HG03097 (cell line): ENCODE results near the gene FADS3.

Source experiments
- ATAC-seq: cut with Tn5 transposase; IDR thresholded peaks from one replicate; pipeline ENCODE4 v1.9.1; 2021; ENCODE audit not compliant: unreplicated experiment, low FRiP score

The FADS3 gene

DNA sequence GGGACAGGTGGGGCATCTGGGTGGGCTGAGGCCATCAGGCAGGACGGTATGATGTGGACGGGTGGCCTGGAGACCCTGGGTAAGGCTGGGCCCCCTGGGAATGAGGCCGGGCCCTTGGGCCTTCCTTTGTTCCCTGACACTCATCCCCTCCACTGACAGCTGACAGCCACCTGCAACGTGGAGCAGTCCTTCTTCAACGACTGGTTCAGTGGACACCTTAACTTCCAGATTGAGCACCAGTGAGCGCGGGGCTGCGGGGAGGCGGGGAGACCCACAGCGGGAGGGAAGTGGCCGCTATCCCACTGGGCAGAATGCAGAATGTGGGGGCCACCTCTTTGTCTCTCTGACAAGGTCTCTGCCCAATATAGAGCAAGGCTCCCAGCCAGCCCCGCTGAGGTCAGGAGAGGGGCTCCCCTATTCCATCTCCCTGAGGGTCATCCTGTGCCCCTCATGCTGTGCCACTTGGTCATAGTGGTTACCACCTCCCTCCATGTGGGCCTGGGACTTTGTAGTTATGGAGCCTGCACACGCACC lies 27.7 kb downstream of the FADS3 start:
- ATAC-seq: no peak

GRCh38 chr11:61862714-61863547 lies 28.4 kb downstream of the FADS3 start:
- no peak for ATAC-seq

GRCh38 chr11:61861634-61862033 lies 29.7 kb downstream of the FADS3 start:
- no peak for ATAC-seq

DNA sequence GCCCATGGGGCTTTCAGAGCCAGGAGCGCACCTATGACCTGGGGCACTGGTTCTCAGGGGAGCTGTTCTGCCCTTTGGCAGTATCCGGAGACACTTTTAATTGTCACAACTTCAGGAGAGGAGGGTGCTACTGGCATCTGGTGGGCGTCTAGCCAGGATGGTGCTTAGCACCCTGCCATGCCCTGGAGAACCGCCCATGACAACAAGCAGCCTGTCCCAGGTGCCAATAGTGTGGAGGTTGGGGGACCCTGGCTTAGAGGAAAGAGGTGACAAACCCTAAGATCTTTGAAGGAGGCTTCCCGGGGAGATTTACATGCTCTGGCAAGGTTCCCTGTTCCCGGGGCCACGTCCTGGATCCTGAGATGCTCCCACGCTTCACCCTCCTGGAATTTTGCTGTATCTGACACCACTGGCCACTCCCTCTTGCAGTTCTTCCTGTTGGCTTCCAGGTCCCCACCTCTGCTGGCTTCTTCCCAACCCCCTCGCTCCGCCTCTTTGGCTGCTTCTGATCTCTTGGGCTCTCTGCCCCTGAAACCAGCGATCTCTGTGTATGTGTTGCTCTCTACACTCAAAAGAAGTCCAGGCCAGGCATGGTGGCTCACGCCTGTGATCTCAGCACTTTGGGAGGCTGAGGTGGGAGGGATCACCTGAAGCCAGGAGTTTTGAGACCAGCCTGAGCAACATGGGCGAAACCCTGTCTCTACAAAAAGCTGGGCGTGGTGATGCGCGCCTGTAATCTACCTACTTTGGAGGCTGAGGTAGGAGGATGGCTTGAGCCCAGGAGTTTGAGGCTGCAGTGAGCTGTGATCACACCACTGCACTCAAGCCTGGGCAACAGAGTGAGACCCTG lies 31.1 kb downstream of the FADS3 start:
- ATAC-seq: no peak

GRCh38 chr11:61855939-61856680 lies 35.2 kb downstream of the FADS3 start:
- no peak for ATAC-seq

GRCh38 chr11:61854966-61855714 lies 36.2 kb downstream of the FADS3 start:
- ATAC-seq: no peak

GRCh38 chr11:61854206-61854895 lies 37.0 kb downstream of the FADS3 start:
- no peak for ATAC-seq

- ATAC-seq: no peak
These were observed 37.6 kb downstream of the FADS3 start for GRCh38 chr11:61853698-61854169.

DNA sequence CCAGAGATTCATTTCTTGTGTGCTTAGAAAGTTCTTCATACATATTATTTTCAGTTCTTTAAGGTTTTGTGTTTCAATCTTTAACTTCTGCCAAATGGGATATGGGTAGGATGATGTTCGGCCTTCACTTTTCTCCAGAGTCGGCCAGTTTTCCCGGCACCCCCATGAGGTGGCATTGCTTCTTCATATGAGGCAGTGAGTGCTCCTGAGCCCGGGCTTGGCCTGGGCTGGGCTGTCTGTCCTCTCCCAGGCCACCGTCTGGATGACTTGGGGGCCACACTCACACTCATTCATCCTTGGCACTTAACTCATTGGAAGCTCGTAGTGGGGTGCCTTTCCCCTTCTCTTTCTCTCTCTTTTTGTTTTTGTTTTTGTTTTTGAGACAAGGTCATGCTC lies 39.4 kb downstream of the FADS3 start:
- ATAC-seq: no peak

DNA sequence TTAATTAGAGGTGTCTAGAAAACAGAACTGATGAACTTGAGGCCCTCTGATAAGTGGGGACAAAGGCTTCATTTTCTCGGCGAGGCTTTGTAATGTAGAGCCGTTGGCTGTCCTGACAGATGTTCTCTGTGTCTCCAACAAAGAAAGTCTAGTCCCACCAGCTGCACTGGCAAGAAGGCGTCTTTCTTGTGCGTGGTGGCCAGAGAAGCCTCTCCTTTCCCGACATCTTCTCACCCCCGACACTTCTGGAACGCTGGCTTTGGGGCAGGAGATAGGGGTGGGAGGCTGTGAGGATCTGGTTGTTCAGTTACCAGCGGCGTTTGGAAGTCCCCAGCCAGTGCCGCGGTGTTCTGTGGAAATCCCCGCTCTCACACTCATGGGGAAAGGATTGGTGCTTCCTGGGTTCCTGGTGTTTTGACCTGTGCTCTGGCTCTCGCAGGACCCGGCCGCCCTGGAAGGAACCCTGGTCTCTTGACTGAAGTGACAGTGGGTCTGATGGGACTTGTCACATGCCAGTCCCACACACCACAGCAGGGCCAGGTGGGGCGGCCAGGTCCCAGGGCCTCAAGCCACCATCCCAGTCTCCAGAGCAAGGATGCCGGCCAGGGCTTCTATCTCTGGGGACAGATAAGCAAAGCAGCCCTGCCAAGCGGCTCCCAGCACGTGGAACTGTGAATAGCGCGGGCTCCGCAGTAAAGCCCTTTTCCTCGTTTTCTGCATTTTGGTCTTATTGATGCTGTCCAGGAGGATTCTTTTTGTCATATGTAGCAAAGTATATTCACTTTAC lies 40.0 kb downstream of the FADS3 start:
- ATAC-seq: no peak

- ATAC-seq: no peak
These were observed 40.7 kb downstream of the FADS3 start for GRCh38 chr11:61850687-61851086.

DNA sequence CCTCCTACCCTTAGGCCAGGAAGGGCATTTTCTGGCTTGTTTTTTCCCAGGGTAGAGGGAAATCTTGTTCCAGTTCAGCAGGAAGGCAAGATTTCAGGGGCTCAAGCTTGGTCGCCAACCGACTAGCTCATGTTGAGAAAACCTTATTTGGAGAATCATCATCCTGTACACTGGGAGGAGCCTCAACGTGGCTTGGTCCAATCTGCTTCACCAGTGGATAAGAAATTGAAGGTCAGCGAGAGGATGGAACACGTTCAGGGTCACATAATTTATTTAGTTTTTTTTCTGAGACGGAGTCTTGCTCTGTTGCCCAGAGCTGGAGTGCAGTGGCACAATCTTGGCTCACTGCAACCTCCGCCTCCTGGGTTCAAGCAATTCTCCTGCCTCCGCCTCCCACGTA lies 42.7 kb downstream of the FADS3 start:
- no peak for ATAC-seq

DNA sequence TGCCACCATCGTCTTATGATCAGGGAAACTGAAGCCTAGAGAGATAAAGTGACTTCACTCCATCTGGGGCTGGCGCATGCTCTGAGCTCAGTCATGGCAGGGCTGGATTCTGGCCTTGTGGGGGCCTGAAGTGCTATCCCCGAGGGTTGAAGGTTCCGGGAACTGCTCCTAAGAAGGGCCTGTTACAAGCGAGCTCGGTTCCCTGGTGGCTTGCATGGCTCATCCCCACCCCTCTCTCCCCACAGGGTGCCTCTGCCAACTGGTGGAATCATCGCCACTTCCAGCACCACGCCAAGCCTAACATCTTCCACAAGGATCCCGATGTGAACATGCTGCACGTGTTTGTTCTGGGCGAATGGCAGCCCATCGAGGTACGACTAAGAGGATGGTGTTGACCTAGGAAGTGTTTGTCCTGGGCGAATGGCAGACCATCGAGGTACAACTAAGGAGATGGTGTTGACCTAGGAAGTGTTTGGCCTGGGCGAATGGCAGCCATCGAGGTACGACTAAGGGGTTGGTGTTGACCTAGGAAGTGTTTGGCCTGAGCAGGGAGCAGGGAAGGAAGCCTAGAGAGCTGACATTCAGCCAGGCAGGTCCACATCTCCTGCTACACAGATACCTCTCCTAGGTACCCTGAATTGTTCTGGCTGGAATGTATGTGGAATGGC lies 43.3 kb downstream of the FADS3 start:
- ATAC-seq: no peak

- ATAC-seq: no peak
These were observed 44.9 kb downstream of the FADS3 start for GRCh38 chr11:61846362-61847020.

DNA sequence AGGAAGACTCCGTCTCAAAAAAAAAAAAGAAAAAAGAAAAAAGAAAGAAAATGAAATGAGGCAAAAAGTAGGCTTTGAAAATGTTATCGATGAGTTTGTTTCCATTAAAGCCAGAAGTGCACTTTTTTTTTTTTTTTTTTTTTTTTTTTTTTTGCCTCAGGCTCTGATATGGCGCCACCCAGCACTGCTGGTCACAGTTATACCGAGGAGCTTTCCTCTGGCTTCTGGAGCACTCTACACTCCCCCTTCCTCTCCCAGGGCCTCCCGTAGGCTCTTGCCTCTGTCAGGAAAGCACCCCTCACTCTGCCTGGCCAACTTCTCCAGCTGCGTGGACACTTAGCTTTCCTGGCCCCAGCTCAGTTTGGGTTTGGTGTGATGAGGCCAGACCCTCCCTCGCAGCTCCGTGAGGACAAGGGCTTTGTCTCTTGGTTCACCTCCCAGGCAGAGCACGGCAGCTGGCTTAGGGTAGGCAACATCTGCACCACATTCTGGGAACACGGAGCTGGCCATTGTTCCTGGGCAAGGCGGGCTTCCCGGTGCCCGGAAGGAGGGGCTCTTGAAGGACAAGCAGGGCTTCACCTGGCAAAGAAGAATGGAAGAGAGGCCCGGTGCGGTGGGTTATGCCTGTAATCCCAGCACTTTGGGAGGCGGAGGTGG lies 46.3 kb downstream of the FADS3 start:
- ATAC-seq: no peak

GRCh38 chr11:61842528-61842820 lies 48.9 kb downstream of the FADS3 start:
- no peak for ATAC-seq
